Measurements from ENCODE around the gene FAM13A.

The FAM13A gene

DNA sequence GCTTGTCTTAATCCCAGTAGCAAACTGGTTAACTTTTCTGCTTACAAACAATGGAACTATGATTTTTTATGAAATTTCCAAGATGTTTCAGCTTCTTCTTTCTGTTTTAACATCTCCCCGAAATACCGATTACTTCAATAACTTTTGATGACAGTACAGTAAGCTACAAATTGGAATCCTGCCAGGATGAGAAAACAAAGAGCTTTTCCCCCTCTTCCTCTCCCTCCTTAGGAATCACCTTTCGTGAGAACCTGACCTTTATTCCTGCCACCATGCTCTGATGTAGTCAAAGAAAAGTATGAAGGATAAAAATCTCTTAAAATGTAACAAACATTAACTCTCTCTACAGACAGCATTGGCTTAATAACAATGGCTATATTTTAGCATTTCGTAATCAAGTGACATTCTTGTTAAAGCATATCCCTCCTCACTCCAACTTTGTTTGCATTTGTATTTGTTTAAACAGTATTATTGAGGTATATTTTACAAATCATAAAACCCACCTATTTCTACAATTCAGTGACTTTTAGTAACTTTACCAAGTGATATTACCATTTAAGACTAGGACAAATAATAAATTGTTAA lies 210.7 kb downstream of the FAM13A start:
- no peak overlapping the region for H3K27ac ChIP-seq
- TF ChIP-seq, protein P1, sequence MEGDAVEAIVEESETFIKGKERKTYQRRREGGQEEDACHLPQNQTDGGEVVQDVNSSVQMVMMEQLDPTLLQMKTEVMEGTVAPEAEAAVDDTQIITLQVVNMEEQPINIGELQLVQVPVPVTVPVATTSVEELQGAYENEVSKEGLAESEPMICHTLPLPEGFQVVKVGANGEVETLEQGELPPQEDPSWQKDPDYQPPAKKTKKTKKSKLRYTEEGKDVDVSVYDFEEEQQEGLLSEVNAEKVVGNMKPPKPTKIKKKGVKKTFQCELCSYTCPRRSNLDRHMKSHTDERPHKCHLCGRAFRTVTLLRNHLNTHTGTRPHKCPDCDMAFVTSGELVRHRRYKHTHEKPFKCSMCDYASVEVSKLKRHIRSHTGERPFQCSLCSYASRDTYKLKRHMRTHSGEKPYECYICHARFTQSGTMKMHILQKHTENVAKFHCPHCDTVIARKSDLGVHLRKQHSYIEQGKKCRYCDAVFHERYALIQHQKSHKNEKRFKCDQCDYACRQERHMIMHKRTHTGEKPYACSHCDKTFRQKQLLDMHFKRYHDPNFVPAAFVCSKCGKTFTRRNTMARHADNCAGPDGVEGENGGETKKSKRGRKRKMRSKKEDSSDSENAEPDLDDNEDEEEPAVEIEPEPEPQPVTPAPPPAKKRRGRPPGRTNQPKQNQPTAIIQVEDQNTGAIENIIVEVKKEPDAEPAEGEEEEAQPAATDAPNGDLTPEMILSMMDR (conservative IDR thresholded peaks at IDR 0.05) = no peak

DNA sequence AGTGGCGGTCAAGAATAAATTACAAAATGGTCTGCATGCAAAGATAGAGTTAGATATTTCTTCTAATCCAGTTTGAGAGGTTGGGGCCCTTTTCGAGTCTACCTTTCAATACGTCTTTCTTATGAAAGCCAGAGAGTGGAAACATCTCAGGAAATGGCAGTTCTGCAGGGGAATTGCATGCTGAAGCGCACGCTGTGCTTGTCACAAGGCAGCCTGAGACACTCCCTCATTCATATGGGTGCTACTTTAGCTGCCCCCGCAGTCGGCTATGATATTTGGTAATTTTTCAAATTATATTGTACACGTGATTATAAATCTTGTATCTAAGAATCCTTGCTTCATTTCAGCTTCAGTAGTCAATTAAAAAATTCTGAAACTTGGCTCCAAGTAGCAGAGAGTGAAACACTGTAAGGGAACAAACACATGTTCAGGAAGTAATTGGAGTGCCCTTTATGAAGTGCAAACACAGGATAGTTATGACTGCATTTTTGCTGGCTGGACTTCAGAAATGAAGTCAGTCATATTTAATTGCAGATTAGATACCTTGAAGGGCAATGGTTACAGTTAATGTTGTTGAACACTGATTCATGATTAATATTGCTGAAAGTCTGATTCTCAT lies 213.8 kb downstream of the FAM13A start:
- TF ChIP-seq, protein P1 (conservative IDR thresholded peaks at IDR 0.05) = no peak

DNA sequence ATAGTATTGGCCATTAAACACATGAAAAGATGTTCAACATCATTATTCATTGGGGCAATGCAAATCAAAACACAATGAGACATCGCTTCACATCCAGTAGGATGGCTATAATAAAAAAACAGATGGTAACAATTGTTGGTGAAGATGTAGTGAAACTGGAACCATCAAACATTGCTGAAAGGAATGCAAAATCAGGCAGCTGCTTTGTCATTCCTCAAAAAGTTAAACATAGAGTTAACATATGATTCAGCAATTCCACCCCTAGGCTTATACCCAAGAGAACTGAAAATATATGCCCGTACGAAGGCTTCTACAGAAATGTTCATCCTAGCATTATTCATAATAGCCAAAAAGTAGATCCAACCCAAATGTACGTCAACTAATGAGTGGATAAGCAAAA lies 215.3 kb downstream of the FAM13A start:
- TF ChIP-seq, protein P1 (conservative IDR thresholded peaks at IDR 0.05) = no peak
- H3K27ac ChIP-seq = no peak overlapping the region

More for the DNA sequence above, 213.8 kb downstream of the FAM13A start:
- H3K27ac ChIP-seq = peak overlapping the region; percentile 56

DNA sequence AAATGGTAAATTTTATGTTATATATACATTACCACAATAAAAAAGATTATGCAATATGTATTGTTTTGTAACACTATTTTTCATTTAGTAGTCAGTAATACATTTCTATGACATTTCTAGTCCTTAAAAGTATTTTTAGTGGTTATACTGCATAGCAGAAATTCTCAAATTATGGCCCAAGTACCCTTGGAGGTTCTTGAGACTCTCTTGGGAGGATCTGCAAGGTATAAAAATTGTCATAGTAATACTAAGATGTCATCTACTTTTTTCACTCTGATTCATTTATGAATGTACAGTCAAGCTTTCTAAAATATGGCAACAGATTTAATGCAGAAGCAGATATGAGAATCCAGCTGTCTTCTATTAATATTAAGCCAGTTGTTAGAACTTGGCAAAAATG lies 220.8 kb downstream of the FAM13A start:
- TF ChIP-seq, protein P1 (conservative IDR thresholded peaks at IDR 0.05) = no peak
- H3K27ac ChIP-seq = no peak overlapping the region

- H3K27ac ChIP-seq = no peak overlapping the region
- TF ChIP-seq, protein P1 (conservative IDR thresholded peaks at IDR 0.05) = no peak
Measured at GRCh38 chr4:88831031-88831430, 226.0 kb downstream of the FAM13A start.

DNA sequence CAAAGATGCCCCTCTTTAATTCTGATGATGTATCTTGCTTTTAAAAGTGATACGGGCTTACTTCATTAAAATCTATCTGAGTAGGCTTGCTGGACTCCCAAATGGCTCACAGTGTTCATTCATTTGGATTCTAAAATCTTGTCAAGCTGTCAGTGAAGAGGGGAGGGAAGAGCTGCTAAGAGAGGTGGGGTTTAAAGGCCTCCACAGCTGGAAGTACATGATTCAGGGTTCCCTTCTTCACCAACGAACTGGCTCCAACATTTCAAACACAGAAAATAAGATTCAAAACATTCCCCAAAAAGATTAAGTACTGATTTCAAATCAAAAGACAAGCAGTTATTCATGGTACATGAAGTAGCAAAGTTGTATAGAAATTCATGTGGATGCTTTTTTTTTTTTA lies 226.4 kb downstream of the FAM13A start:
- TF ChIP-seq, protein P1 (conservative IDR thresholded peaks at IDR 0.05) = no peak
- no peak overlapping the region for H3K27ac ChIP-seq

- no peak overlapping the region for H3K27ac ChIP-seq
- TF ChIP-seq, protein P1 (conservative IDR thresholded peaks at IDR 0.05) = no peak
Measured at GRCh38 chr4:88828842-88829571, 228.0 kb downstream of the FAM13A start.
